IMR-90 (cell line): ENCODE results near the gene ASXL1. TPM values are rescaled to one million over a fixed set of nuclear protein-coding genes. Genes with fewer than 3 reads are reported as not detected.
A peak's percentile ranks its signal among the peaks of the same experiment; 100 is the strongest.

ENCODE experiments used
- ATAC-seq: fragments of 200-7000 bp; cut with Tn5 transposase; 2 replicates; pipeline ENCODE4 v1.9.1; 2020; ENCODE audit warnings: low read depth, mild to moderate bottlenecking, moderate library complexity
- BruUV-seq: library from RNA; stranded (reverse); fragments of 400-500 nt; replicated peaks from 2 replicates; lab custom pipeline; 2021; lab: Mats Ljungman, UMichigan
- CTCF ChIA-PET: fragments of 300-600 bp; formaldehyde crosslinking; extraction: SDS; loops from one replicate; lab custom pipeline; 2021; ENCODE audit warnings: antibody characterized with exemption; lab: Yijun Ruan, JAX
- POLR2A ChIA-PET: fragments of 300-600 bp; sonication (Branson Sonifier 250); formaldehyde crosslinking; loops from one replicate; lab custom pipeline; 2022; ENCODE audit warnings: antibody characterized with exemption; ENCODE audit not compliant: unreplicated experiment; lab: Charles Lee
- DNase-seq: peaks from one replicate; pipeline ENCODE4 v3.0.0; 2013
- H2AFZ ChIP-seq: replicated peaks from 2 replicates; pipeline ENCODE3; 2013; ENCODE audit warnings: low read length, mild to moderate bottlenecking; ENCODE audit not compliant: poor library complexity
- H2AK5ac ChIP-seq: 2 replicates; pipeline ENCODE4 v1.6.1; 2013; ENCODE audit warnings: low read depth, low read length, inconsistent platforms
- H2AK9ac ChIP-seq: replicated peaks from 2 replicates; pipeline ENCODE3; 2013; ENCODE audit warnings: mild to moderate bottlenecking, low read depth, low read length, moderate library complexity; ENCODE audit not compliant: poor library complexity
- H2BK120ac ChIP-seq: 2 replicates; pipeline ENCODE4 v1.6.1; 2013; ENCODE audit warnings: low read depth, low read length, inconsistent platforms
- H2BK15ac ChIP-seq: 3 replicates; pipeline ENCODE4 v1.6.1; 2013; ENCODE audit warnings: low read depth, low read length, inconsistent platforms
- H2BK20ac ChIP-seq: 2 replicates; pipeline ENCODE4 v1.6.1; 2013; ENCODE audit warnings: low read depth, mild to moderate bottlenecking, inconsistent platforms, low read length, moderate library complexity
- H2BK5ac ChIP-seq: 2 replicates; pipeline ENCODE4 v1.6.1; 2013; ENCODE audit warnings: mild to moderate bottlenecking, low read depth, low read length, inconsistent platforms; ENCODE audit not compliant: poor library complexity, severe bottlenecking
- H3K14ac ChIP-seq: replicated peaks from 2 replicates; pipeline ENCODE4 v1.6.1; 2013; ENCODE audit warnings: low read depth, low read length, inconsistent platforms
- H3K18ac ChIP-seq: 2 replicates; pipeline ENCODE4 v1.6.1; 2013; ENCODE audit warnings: low read depth, low read length, control low read depth
- H3K23ac ChIP-seq: 2 replicates; pipeline ENCODE4 v1.6.1; 2013; ENCODE audit warnings: low read depth, low read length, inconsistent platforms
- H3K27ac ChIP-seq: 2 replicates; pipeline ENCODE4 v1.5.1; 2013; ENCODE audit warnings: mild to moderate bottlenecking, control low read depth, low read length; ENCODE audit not compliant: insufficient read depth
- H3K27me3 ChIP-seq: 2 replicates; pipeline ENCODE4 v1.6.1; 2013; ENCODE audit warnings: low read length; ENCODE audit not compliant: control insufficient read depth, insufficient read depth
- H3K36me3 ChIP-seq: 2 replicates; pipeline ENCODE4 v1.6.1; 2013; ENCODE audit warnings: low read length, mixed read lengths; ENCODE audit not compliant: control insufficient read depth, insufficient read depth
- H3K4ac ChIP-seq: 2 replicates; pipeline ENCODE4 v1.6.1; 2013; ENCODE audit warnings: low read depth, low read length, inconsistent platforms
- H3K4me1 ChIP-seq: 2 replicates; pipeline ENCODE4 v1.6.1; 2013; ENCODE audit warnings: low read length, mixed read lengths; ENCODE audit not compliant: control insufficient read depth, insufficient read depth
- H3K4me2 ChIP-seq: 2 replicates; pipeline ENCODE4 v1.6.1; 2013; ENCODE audit warnings: low read depth, mild to moderate bottlenecking, control low read depth, low read length, moderate library complexity
- H3K4me3 ChIP-seq: 2 replicates; pipeline ENCODE4 v1.5.1; 2013; ENCODE audit warnings: low read depth, mild to moderate bottlenecking, control low read depth, low read length, moderate library complexity; ENCODE audit not compliant: insufficient read depth
- H3K56ac ChIP-seq: 2 replicates; pipeline ENCODE4 v1.6.1; 2013; ENCODE audit warnings: low read length, inconsistent platforms; ENCODE audit not compliant: insufficient read depth; ENCODE audit errors: extremely low read depth
- H3K79me1 ChIP-seq, 2 experiments: 2 replicates each; pipeline ENCODE4 v1.6.1; 2013; ENCODE audit warnings: low read length in 2 of 2, inconsistent platforms in 1 of 2, low read depth in 1 of 2
- H3K9ac ChIP-seq: 2 replicates; pipeline ENCODE4 v1.6.1; 2013; ENCODE audit warnings: low read depth, low read length, control low read depth
- H3K9me1 ChIP-seq: 2 replicates; pipeline ENCODE4 v1.6.1; 2013; ENCODE audit warnings: low read length, inconsistent platforms; ENCODE audit not compliant: insufficient read depth
- H3K9me3 ChIP-seq: 2 replicates; pipeline ENCODE4 v1.6.1; 2013; ENCODE audit warnings: low read length; ENCODE audit not compliant: control insufficient read depth, insufficient read depth
- H4K20me1 ChIP-seq: 2 replicates; pipeline ENCODE4 v1.6.1; 2013; ENCODE audit warnings: low read length, inconsistent platforms; ENCODE audit not compliant: insufficient read depth
- H4K5ac ChIP-seq: 2 replicates; pipeline ENCODE4 v1.6.1; 2013; ENCODE audit warnings: mild to moderate bottlenecking, low read depth, low read length, control low read depth
- H4K8ac ChIP-seq, 2 experiments: 2 replicates each; pipeline ENCODE4 v1.6.1; 2013; ENCODE audit warnings: low read depth in 2 of 2, low read length in 2 of 2, control low read depth in 1 of 2, inconsistent platforms in 1 of 2
- H4K91ac ChIP-seq: 2 replicates; pipeline ENCODE4 v1.6.1; 2013; ENCODE audit warnings: low read depth, low read length, inconsistent platforms; ENCODE audit not compliant: insufficient read depth
- CEBPB ChIP-seq: IDR thresholded peaks from 2 replicates; pipeline ENCODE4 v1.6.1; 2012; ENCODE audit warnings: low read depth, low read length, improper control_type of control experiment
- CHD1 ChIP-seq: IDR thresholded peaks from 2 replicates; pipeline ENCODE4 v1.6.1; 2012; ENCODE audit warnings: low read depth, low read length, improper control_type of control experiment
- MAFK ChIP-seq: IDR thresholded peaks from 2 replicates; pipeline ENCODE4 v1.6.1; 2012; ENCODE audit warnings: low read depth, low read length, improper control_type of control experiment
- MAZ ChIP-seq: IDR thresholded peaks from 2 replicates; pipeline ENCODE4 v1.6.1; 2012; ENCODE audit warnings: low read depth, mild to moderate bottlenecking, low read length, improper control_type of control experiment, moderate library complexity, borderline replicate concordance
- NFE2L2 ChIP-seq: fragments of 150-350 bp; IDR thresholded peaks from 2 replicates; pipeline ENCODE4 v1.6.1; 2016; ENCODE audit warnings: low read depth, mild to moderate bottlenecking, low read length
- POLR2A ChIP-seq: IDR thresholded peaks from 2 replicates; pipeline ENCODE4 v1.6.1; 2012; ENCODE audit warnings: mild to moderate bottlenecking, low read depth, low read length
- RAD21 ChIP-seq: IDR thresholded peaks from 2 replicates; pipeline ENCODE4 v1.6.1; 2012; ENCODE audit warnings: low read length, improper control_type of control experiment
- RCOR1 ChIP-seq: IDR thresholded peaks from 2 replicates; pipeline ENCODE4 v1.6.1; 2012; ENCODE audit warnings: mild to moderate bottlenecking, low read length, improper control_type of control experiment; ENCODE audit not compliant: insufficient replicate concordance
- RFX5 ChIP-seq: IDR thresholded peaks from 2 replicates; pipeline ENCODE4 v1.8.0; 2012; ENCODE audit warnings: low read depth, mild to moderate bottlenecking, low read length, moderate library complexity
- WGBS, 2 experiments: methylation state at CpG; one replicate each; pipeline versions ENCODE4 v1.1.5 to v1.1.7; 2013; ENCODE audit warnings: missing lambda C conversion rate in 2 of 2; ENCODE audit not compliant: insufficient read length in 1 of 2; ENCODE audit errors: extremely low coverage in 2 of 2; 5-methylcytosine and 5-hydroxymethylcytosine counted together
- dilution Hi-C: fragments of 300-500 bp; cut with HindIII; formaldehyde crosslinking; loops from one replicate; pipeline ENCODE4 v1.14.3; 2018; ENCODE audit warnings: low sequenced_read_pairs; ENCODE audit not compliant: unreplicated experiment
- in situ Hi-C: fragments of 300-500 bp; cut with MboI; formaldehyde crosslinking; loops from 3 replicates; pipeline ENCODE4 v1.14.3; 2019; ENCODE audit warnings: low sequenced_read_pairs, inconsistent platforms, mixed read lengths
- intact Hi-C: fragments of 100-400 bp; cut with micrococcal nuclease; formaldehyde crosslinking; loops from 2 replicates; pipeline ENCODE4 v1.10.0; 2022
- polyA plus RNA-seq, 3 experiments: library from polyadenylated mRNA; depleted of rRNA; stranded (reverse); fragments of >200 nt; gene quantifications; 2 replicates each; pipeline ENCODE4 v1.2.3, GENCODE V29; 2012; ENCODE audit warnings: low replicate concordance in 1 of 3
- total RNA-seq: library from RNA; depleted of rRNA; stranded (reverse); fragments of >200 nt; gene quantifications from 2 replicates; pipeline ENCODE4 v1.2.3, GENCODE V29; 2012
- TF ChIP-seq, protein P1 (sequence below): fragments of 150-350 bp; IDR thresholded peaks from 2 replicates; pipeline ENCODE4 v1.6.1; 2016; ENCODE audit warnings: low read depth, mild to moderate bottlenecking, low read length, moderate library complexity, borderline replicate concordance
- TF ChIP-seq, protein P2 (sequence below): conservative IDR thresholded peaks from 2 replicates; pipeline ENCODE4 v1.5.1; 2012; ENCODE audit warnings: mild to moderate bottlenecking, low read depth, low read length, improper control_type of control experiment

Gene ASXL1
- total and polyA plus RNA-seq, 2 of the 4 experiments (the other 2 are of a cell fraction): 29.9 to 37.1 TPM

DNA sequence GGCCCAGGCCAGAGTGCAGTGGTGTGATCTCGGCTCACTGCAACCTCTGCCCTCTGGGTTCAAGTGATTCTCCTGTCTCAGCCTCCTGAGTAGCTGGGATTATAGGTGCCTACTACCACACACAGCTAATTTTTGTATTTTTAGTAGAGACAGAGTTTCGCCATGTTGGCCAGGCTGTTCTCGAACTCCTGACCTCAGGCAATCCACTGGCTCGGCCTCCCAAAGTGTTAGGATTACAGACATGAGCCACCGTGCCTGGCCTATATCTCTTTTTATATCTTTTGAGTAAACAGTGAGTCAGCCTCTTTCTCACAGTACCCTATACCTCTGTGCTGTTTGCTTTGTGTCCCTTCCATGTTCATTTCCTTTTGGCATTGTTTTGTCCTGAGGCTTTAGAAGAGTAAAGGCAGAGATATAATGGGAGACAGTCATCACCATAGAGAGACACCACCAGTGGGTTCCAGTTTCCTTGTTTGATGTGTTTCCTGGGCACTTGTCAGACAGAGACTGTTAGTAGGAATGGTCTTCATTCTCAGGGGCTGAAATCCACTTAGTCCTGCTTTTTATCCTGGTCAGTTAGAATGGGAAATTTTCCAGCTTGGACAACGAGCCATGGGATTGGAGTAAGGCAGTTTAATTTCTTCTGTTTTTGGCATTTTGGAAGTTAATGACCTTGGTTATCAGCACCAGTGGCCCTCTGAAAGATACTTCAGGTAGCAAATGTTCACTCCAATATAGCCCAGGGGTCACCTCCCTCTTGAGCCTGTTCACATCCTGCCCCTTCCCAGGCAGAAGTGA, 32.2 kb upstream of the ASXL1 start (continued):
- TF ChIP-seq, protein P1, sequence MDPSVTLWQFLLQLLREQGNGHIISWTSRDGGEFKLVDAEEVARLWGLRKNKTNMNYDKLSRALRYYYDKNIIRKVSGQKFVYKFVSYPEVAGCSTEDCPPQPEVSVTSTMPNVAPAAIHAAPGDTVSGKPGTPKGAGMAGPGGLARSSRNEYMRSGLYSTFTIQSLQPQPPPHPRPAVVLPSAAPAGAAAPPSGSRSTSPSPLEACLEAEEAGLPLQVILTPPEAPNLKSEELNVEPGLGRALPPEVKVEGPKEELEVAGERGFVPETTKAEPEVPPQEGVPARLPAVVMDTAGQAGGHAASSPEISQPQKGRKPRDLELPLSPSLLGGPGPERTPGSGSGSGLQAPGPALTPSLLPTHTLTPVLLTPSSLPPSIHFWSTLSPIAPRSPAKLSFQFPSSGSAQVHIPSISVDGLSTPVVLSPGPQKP: no peak

DNA sequence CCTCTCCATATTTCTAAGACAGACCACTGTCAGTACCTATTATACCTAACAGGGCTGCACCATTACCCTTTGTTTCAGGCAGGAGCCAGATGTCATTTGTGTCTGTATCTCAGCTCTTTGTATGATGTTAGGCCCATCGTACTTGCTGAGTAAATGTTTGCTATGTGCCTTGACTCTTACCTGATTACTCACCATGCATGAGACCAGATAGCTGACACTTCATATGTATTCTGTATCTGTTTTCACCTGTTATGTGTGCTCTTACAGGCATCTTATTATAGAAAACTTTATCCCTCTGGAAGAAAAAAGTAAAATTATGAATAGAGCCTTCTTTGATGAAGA, 31.7 kb upstream of the ASXL1 start:
- dilution Hi-C loops (no loop called here), intact Hi-C loops (no loop called here), in situ Hi-C loops (no loop called here)
- no peaks in the 10 kb centered on the region for H3K27me3 ChIP-seq
- no CpG with 5 or more reads among the region's 1 CpG for WGBS, 2 experiments
- no peak overlapping the region for H3K23ac ChIP-seq
- H2BK15ac ChIP-seq: no peak overlapping the region
- no peak overlapping the region for H3K27ac ChIP-seq
- ChIA-PET CTCF (interaction anchor here (1.0 kb wide), 1 partner anchor 11 kb away, joined by 3 read pairs; no protein-coding TSS in a partner anchor), POLR2A (no interaction called here)
- peak overlapping the region; percentile 2; the same call in 1 of the 2 replicates for H2AK5ac ChIP-seq
- H2BK5ac ChIP-seq: no peak overlapping the region
- H4K91ac ChIP-seq: no peak overlapping the region
- H4K8ac ChIP-seq: no peak overlapping the region
- H3K18ac ChIP-seq: no peak overlapping the region
- H3K4ac ChIP-seq: no peak overlapping the region
- BruUV-seq: no TSS peak
- no peak overlapping the region for H4K5ac ChIP-seq
- H3K9ac ChIP-seq: no peak overlapping the region
- H3K14ac ChIP-seq: no peak overlapping the region; the same call in 1 of the 2 replicates
- H3K9me3 ChIP-seq: no peaks in the 10 kb centered on the region
- H3K4me1 ChIP-seq: peaks cover 11% of the 10 kb centered on the region
- H3K36me3 ChIP-seq: peaks cover 12% of the 10 kb centered on the region
- peaks cover 18% of the 10 kb centered on the region for H4K20me1 ChIP-seq
- no peak overlapping the region for H2AFZ ChIP-seq
- H2AK9ac ChIP-seq: no peak overlapping the region
- no peak overlapping the region for H3K4me2 ChIP-seq
- DNase-seq: peak; percentile 44
- H2BK120ac ChIP-seq: no peak overlapping the region
- H3K4me3 ChIP-seq: no peak overlapping the region
- peaks cover 2 to 9% of the 10 kb centered on the region in 2 experiments; a peak in 2 of 4 replicates for H3K79me1 ChIP-seq
- ATAC-seq: peak; percentile 5
- H3K56ac ChIP-seq: no peak overlapping the region
- peaks cover 8% of the 10 kb centered on the region; the same call in 1 of the 2 replicates for H3K9me1 ChIP-seq
- no peak overlapping the region for H2BK20ac ChIP-seq
- no peak for TF ChIP-seq NFE2L2
- TF ChIP-seq POLR2A: no peak
- TF ChIP-seq CEBPB: no peak
- TF ChIP-seq RCOR1: no peak
- no peak for TF ChIP-seq RFX5
- no peak for TF ChIP-seq RAD21
- no peak for TF ChIP-seq CHD1
- no peak for TF ChIP-seq MAFK
- TF ChIP-seq, protein P2, sequence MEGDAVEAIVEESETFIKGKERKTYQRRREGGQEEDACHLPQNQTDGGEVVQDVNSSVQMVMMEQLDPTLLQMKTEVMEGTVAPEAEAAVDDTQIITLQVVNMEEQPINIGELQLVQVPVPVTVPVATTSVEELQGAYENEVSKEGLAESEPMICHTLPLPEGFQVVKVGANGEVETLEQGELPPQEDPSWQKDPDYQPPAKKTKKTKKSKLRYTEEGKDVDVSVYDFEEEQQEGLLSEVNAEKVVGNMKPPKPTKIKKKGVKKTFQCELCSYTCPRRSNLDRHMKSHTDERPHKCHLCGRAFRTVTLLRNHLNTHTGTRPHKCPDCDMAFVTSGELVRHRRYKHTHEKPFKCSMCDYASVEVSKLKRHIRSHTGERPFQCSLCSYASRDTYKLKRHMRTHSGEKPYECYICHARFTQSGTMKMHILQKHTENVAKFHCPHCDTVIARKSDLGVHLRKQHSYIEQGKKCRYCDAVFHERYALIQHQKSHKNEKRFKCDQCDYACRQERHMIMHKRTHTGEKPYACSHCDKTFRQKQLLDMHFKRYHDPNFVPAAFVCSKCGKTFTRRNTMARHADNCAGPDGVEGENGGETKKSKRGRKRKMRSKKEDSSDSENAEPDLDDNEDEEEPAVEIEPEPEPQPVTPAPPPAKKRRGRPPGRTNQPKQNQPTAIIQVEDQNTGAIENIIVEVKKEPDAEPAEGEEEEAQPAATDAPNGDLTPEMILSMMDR: no peak
- TF ChIP-seq, protein P1: no peak
- no peak for TF ChIP-seq MAZ
